ENCODE measurements around the gene CANT1. TPM values are rescaled to one million over a fixed set of nuclear protein-coding genes. Genes with fewer than 3 reads are reported as not detected.

The CANT1 gene
- total RNA-seq, 2 donors from 2014 or later: 57.5 to 61.8 TPM

DNA sequence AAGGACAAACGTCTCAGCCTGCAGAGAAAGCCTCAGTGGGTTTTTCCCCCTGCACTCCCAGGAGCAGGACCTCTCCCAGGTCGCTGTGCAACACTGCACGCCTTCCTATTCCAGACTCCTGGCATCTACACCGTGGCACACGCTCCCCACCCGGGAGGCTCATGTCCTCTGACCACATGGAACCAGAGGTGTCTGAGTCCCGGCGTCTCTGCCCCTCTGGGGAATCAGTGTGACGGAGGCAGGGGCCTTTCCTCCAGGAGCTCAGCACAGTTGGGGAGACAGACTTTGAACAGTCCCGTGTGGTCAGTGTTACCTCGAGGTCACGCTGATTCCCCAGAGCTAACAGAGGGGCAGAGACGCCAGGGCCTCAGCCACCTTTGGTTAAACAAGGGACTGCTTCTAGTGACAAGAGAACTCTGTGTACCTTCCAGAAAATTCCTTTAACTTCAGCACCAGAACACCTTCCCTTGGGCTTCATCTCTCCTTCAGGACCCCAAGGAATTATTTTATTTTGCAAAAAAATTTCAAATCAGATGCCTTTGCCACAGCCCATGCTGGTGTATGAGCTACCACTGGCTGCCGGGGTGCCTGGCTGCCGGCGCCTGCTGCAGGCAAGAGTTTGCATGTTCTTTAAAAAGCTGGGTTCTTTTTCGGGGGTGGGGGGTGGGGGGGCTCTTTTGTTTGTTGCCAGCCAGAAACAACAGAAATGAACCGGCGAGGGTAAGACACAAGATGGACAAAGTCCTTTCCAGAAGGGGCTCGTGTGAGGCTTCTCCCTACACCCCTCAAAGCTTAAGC is 6.6 kb downstream of the CANT1 start:
- H3K36me3 Mint-ChIP-seq (ENCODE audit: low read depth): peaks cover 37% of the 10 kb centered on the region
- WGBS, 2 experiments (ENCODE audit: insufficient coverage in 1 of 2, insufficient read length in 1 of 2): 87 to 93% methylated on average over 13 to 20 of the region's 20 CpGs
- H3K4me3 ChIP-seq (ENCODE audit: low read length): no peak overlapping the region
- H3K27me3 ChIP-seq (ENCODE audit: control insufficient read depth, insufficient read depth, low read length, poor library complexity, severe bottlenecking): no peaks in the 10 kb centered on the region
- H3K4me3 Mint-ChIP-seq: no peak overlapping the region
- H3K9ac ChIP-seq (ENCODE audit: extremely low read depth, low read length, poor library complexity, severe bottlenecking): no peak overlapping the region
- H3K9me3 Mint-ChIP-seq: no peaks in the 10 kb centered on the region
- no peaks in the 10 kb centered on the region for H3K9me3 ChIP-seq (ENCODE audit: control insufficient read depth, low read length)
- no peak overlapping the region for H3K27ac Mint-ChIP-seq
- H3K27ac ChIP-seq (ENCODE audit: low read depth, low read length): peak overlapping the region; percentile 36
- peaks cover 33% of the 10 kb centered on the region for H3K27me3 Mint-ChIP-seq (ENCODE audit: insufficient read depth)
- peak; percentile 51 for DNase-seq
- TF ChIP-seq, protein P1, sequence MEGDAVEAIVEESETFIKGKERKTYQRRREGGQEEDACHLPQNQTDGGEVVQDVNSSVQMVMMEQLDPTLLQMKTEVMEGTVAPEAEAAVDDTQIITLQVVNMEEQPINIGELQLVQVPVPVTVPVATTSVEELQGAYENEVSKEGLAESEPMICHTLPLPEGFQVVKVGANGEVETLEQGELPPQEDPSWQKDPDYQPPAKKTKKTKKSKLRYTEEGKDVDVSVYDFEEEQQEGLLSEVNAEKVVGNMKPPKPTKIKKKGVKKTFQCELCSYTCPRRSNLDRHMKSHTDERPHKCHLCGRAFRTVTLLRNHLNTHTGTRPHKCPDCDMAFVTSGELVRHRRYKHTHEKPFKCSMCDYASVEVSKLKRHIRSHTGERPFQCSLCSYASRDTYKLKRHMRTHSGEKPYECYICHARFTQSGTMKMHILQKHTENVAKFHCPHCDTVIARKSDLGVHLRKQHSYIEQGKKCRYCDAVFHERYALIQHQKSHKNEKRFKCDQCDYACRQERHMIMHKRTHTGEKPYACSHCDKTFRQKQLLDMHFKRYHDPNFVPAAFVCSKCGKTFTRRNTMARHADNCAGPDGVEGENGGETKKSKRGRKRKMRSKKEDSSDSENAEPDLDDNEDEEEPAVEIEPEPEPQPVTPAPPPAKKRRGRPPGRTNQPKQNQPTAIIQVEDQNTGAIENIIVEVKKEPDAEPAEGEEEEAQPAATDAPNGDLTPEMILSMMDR (conservative IDR thresholded peaks at IDR 0.05): no peak
- peaks cover 1% of the 10 kb centered on the region for H3K4me1 ChIP-seq (ENCODE audit: control insufficient read depth, insufficient read depth, low read length)
- H3K4me1 Mint-ChIP-seq: peaks cover 3% of the 10 kb centered on the region
- H3K36me3 ChIP-seq (ENCODE audit: control insufficient read depth, insufficient read depth, low read length): peaks cover 19% of the 10 kb centered on the region

DNA sequence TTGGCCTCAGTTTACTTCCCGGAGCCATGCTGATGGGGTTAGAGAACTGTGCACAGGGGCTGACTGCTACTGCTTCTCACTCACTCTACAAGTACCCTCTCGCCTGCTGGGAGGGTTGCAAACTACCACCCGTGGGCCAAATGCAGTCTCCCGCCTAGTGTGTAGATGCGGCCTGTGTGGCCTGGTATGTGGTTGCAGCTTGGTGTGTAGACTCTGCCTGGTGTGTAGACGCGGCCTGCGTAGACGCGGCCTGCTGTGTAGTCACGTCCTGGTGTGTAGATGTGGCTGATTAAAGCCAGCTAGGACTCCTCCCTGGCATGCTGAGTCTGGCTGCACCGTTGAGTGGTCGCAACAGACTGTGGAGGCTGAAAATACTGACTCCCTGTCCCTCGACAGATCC is 7.3 kb downstream of the CANT1 start:
- no peaks in the 10 kb centered on the region for H3K9me3 Mint-ChIP-seq
- TF ChIP-seq, protein P1 (conservative IDR thresholded peaks at IDR 0.05): no peak
- H3K36me3 ChIP-seq (ENCODE audit: control insufficient read depth, insufficient read depth, low read length): peaks cover 20% of the 10 kb centered on the region
- no peak overlapping the region for H3K27ac Mint-ChIP-seq
- H3K27me3 ChIP-seq (ENCODE audit: control insufficient read depth, insufficient read depth, low read length, poor library complexity, severe bottlenecking): no peaks in the 10 kb centered on the region
- H3K36me3 Mint-ChIP-seq (ENCODE audit: low read depth): peaks cover 40% of the 10 kb centered on the region
- H3K27ac ChIP-seq (ENCODE audit: low read depth, low read length): no peak overlapping the region
- no peak overlapping the region for H3K4me3 ChIP-seq (ENCODE audit: low read length)
- DNase-seq: peak; percentile 36
- H3K27me3 Mint-ChIP-seq (ENCODE audit: insufficient read depth): peaks cover 27% of the 10 kb centered on the region
- peaks cover 3% of the 10 kb centered on the region for H3K4me1 Mint-ChIP-seq
- H3K9me3 ChIP-seq (ENCODE audit: control insufficient read depth, low read length): no peaks in the 10 kb centered on the region
- H3K4me3 Mint-ChIP-seq: no peak overlapping the region
- H3K4me1 ChIP-seq (ENCODE audit: control insufficient read depth, insufficient read depth, low read length): no peaks in the 10 kb centered on the region
- WGBS, 2 experiments (ENCODE audit: insufficient coverage in 1 of 2, insufficient read length in 1 of 2): 92 to 100% methylated on average over 4 to 14 of the region's 14 CpGs
- no peak overlapping the region for H3K9ac ChIP-seq (ENCODE audit: extremely low read depth, low read length, poor library complexity, severe bottlenecking)

DNA sequence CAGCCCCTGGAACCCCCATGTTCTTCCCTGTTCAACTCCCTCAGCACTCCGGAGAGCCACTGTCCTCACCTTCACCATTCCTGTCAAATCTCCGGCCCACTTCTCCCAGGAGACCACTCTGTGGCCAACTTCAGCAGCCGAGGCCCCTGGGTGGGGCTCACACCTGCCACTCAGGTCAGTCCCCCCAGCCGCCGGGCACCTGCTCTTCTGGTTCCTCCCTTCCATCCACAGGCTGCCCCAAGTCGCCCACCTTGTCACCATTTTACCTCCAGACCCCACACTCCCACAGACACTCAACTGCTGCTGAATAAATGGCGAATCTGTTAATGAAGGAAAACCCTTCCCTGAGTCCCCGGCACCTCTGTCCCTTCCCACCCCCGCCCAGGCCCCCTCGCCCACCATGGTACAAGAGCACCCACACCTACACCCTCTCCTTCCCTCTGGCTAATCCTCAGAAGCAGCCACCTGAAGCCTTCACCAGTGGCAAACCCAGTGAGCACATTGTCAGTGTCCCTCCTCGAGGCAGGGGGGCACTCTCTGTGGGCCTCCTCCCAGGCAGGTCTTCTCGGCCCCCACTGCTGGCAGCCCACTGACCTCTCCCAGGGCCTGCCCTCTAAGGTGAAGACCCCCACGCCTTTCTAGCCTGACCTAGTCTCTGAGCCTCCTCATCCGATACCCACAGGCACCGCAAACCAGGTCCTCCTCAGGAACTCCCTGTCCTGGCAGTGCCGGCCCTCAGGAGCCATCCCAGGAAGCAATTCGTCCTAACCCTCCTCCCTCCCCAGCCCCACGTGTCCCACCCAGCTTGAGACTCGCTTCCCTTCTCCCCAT is 8.2 kb downstream of the CANT1 start:
- Histone ChIP-seq H3K27me3 (ENCODE audit: control insufficient read depth, insufficient read depth, low read length, poor library complexity, severe bottlenecking) (no peaks in the 10 kb centered on the region), H3K4me1 (ENCODE audit: control insufficient read depth, insufficient read depth, low read length) (no peaks in the 10 kb centered on the region), H3K36me3 (ENCODE audit: control insufficient read depth, insufficient read depth, low read length) (peaks cover 22% of the 10 kb centered on the region), H3K9me3 (ENCODE audit: control insufficient read depth, low read length) (no peaks in the 10 kb centered on the region), H3K4me3 (ENCODE audit: low read length) (no peak overlapping the region), H3K9ac (ENCODE audit: extremely low read depth, low read length, poor library complexity, severe bottlenecking) (no peak overlapping the region), H3K27ac (ENCODE audit: low read depth, low read length) (no peak overlapping the region)
- Mint-ChIP-seq H3K27me3 (ENCODE audit: insufficient read depth) (peaks cover 19% of the 10 kb centered on the region), H3K9me3 (no peaks in the 10 kb centered on the region), H3K27ac (no peak overlapping the region), H3K4me3 (no peak overlapping the region), H3K36me3 (ENCODE audit: low read depth) (peaks cover 42% of the 10 kb centered on the region), H3K4me1 (no peaks in the 10 kb centered on the region)
- 89 to 96% methylated on average over 12 to 19 of the region's 19 CpGs for WGBS, 2 experiments (ENCODE audit: insufficient coverage in 1 of 2, insufficient read length in 1 of 2)
- TF ChIP-seq, protein P1 (conservative IDR thresholded peaks at IDR 0.05): no peak
- peak; percentile 40 for DNase-seq

Measured in endodermal cell (in vitro differentiated cells).